ENCODE measurements around the gene NAV2.

NAV2 gene

GRCh38 chr11:20024172-20024935 is 311.7 kb downstream of the NAV2 start:
- TF ChIP-seq, protein P1, sequence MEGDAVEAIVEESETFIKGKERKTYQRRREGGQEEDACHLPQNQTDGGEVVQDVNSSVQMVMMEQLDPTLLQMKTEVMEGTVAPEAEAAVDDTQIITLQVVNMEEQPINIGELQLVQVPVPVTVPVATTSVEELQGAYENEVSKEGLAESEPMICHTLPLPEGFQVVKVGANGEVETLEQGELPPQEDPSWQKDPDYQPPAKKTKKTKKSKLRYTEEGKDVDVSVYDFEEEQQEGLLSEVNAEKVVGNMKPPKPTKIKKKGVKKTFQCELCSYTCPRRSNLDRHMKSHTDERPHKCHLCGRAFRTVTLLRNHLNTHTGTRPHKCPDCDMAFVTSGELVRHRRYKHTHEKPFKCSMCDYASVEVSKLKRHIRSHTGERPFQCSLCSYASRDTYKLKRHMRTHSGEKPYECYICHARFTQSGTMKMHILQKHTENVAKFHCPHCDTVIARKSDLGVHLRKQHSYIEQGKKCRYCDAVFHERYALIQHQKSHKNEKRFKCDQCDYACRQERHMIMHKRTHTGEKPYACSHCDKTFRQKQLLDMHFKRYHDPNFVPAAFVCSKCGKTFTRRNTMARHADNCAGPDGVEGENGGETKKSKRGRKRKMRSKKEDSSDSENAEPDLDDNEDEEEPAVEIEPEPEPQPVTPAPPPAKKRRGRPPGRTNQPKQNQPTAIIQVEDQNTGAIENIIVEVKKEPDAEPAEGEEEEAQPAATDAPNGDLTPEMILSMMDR (IDR thresholded peaks at IDR 0.05; ENCODE audit: low read depth, low read length): no peak

DNA sequence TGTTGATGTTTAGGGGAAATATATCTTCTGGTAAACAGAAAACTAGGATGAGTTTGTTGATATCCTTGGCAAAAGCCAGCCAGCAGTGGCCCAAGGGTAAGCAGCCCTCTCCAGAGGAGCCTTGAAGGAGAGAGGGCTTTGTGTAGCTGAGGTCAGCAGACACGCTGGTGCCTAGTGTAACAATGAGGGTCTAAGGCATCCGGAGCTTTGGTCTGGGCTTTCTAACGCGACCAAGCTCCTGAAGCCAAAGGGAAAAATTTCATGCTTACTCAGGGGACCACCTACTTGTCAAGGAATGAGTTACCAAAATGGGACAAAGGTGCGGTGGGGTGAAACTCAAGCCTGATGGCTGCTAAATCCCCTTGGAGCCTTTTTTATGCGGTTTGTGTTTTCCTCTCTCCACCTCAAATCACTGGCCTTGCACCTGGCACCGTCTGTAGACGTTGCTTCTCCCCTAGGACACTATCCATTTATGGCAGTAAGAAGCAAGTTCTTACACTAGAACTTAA is 312.7 kb downstream of the NAV2 start:
- DNase-seq (ENCODE audit: extremely low read depth, low read depth): no peak

More at GRCh38 chr11:20024172-20024935, 311.7 kb downstream of the NAV2 start:
- DNase-seq (ENCODE audit: extremely low read depth, low read depth): no peak

GRCh38 chr11:20026629-20027555 is 314.3 kb downstream of the NAV2 start:
- DNase-seq (ENCODE audit: extremely low read depth, low read depth): no peak
- TF ChIP-seq, protein P1 (IDR thresholded peaks at IDR 0.05; ENCODE audit: low read depth, low read length): no peak

More for the DNA sequence above, 312.7 kb downstream of the NAV2 start:
- TF ChIP-seq, protein P1 (IDR thresholded peaks at IDR 0.05; ENCODE audit: low read depth, low read length): no peak

- no peak for DNase-seq (ENCODE audit: extremely low read depth, low read depth)
- TF ChIP-seq, protein P1 (IDR thresholded peaks at IDR 0.05; ENCODE audit: low read depth, low read length): no peak
These were observed 314.9 kb downstream of the NAV2 start for GRCh38 chr11:20027556-20028013.

- no peak for DNase-seq (ENCODE audit: extremely low read depth, low read depth)
- TF ChIP-seq, protein P1 (IDR thresholded peaks at IDR 0.05; ENCODE audit: low read depth, low read length): no peak
These were observed 316.6 kb downstream of the NAV2 start for GRCh38 chr11:20029193-20029592.

- no peak for DNase-seq (ENCODE audit: extremely low read depth, low read depth)
- TF ChIP-seq, protein P1 (IDR thresholded peaks at IDR 0.05; ENCODE audit: low read depth, low read length): no peak
These were observed 317.8 kb downstream of the NAV2 start for GRCh38 chr11:20030472-20030871.

Measured in AG09319 (cell line).